ENCODE measurements around the gene ADCY6.

The ADCY6 gene

DNA sequence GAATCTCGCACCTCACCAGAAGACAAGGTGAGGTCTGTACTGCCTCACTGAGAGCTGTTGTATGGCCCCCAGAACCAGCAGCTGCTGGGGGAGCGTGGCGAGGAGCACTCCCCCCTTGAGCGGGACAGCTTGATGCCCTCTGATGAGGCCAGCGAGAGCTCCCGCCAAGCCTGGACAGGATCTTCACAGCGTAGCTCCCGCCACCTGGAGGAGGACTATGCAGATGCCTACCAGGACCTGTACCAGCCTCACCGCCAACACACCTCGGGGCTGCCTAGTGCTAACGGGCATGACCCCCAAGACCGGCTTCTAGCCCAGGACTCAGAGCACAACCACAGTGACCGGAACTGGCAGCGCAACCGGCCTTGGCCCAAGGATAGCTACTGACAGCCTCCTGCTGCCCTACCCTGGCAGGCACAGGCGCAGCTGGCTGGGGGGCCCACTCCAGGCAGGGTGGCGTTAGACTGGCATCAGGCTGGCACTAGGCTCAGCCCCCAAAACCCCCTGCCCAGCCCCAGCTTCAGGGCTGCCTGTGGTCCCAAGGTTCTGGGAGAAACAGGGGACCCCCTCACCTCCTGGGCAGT is 38.7 kb upstream of the ADCY6 start:
- no peak overlapping the region for H3K4me3 ChIP-seq (ENCODE audit: low read length)
- no peak for DNase-seq (ENCODE audit: low read depth)
- TF ChIP-seq CTCF (IDR thresholded peaks at IDR 0.05; ENCODE audit: insufficient read depth, low read depth, low read length, missing control alignments) = no peak

DNA sequence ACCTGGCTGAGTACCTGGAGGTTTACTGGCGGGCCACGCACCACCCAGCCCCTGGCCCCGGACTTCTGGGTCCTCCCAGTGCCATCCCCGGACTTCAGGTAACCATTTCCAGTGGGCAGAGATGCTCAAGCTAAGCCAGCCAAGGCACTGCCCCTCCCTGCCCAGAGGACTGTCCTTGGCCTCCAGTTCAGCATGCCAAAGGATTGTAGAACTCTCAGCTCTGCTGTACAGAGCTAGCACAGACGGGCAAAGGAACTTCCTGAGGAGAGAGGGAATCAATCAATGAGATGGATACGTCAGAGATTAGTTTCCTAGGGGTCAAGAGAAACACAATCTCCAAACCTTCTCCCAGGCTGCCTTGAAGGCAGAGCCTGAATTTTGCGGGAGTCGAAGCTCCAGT is 38.1 kb upstream of the ADCY6 start:
- no peak for DNase-seq (ENCODE audit: low read depth)
- TF ChIP-seq CTCF (IDR thresholded peaks at IDR 0.05; ENCODE audit: insufficient read depth, low read depth, low read length, missing control alignments) = no peak
- H3K4me3 ChIP-seq (ENCODE audit: low read length) = no peak overlapping the region

DNA sequence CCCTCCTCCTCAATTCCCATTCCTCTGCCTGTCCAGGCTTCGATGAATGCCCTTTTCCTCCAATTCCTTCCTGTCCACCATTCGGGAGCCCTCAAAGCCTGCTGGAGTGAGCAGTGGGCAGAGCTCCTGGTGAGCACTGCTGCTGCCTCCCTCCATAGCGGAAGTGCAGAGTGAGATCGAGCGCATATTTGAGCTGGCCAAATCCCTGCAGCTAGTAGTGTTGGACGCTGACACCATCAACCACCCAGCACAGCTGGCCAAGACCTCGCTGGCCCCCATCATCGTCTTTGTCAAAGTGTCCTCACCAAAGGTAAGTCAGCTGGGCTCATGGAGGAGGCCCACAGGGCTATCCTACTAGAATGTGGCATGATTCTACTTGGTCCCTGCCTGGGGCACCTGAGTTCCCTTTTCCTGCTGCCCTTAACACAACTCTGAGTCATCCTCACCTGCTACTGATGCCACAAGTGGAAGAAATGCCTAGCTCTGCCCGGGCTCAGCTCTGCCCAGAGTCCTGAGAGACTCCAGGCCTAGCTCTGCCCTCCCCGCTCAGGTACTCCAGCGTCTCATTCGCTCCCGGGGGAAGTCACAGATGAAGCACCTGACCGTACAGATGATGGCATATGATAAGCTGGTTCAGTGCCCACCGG is 37.4 kb upstream of the ADCY6 start:
- no peak for TF ChIP-seq CTCF (IDR thresholded peaks at IDR 0.05; ENCODE audit: insufficient read depth, low read depth, low read length, missing control alignments)
- H3K4me3 ChIP-seq (ENCODE audit: low read length) = no peak overlapping the region
- DNase-seq (ENCODE audit: low read depth) = peak; percentile 87

GRCh38 chr12:48824905-48825304 is 36.0 kb upstream of the ADCY6 start:
- H3K4me3 ChIP-seq (ENCODE audit: low read length) = no peak overlapping the region
- no peak for TF ChIP-seq CTCF (IDR thresholded peaks at IDR 0.05; ENCODE audit: insufficient read depth, low read depth, low read length, missing control alignments)
- no peak for DNase-seq (ENCODE audit: low read depth)

GRCh38 chr12:48824112-48824511 is 35.2 kb upstream of the ADCY6 start:
- DNase-seq (ENCODE audit: low read depth) = peak; percentile 91
- H3K4me3 ChIP-seq (ENCODE audit: low read length) = no peak overlapping the region
- TF ChIP-seq CTCF (IDR thresholded peaks at IDR 0.05; ENCODE audit: insufficient read depth, low read depth, low read length, missing control alignments) = no peak

- no peak overlapping the region for H3K4me3 ChIP-seq (ENCODE audit: low read length)
- TF ChIP-seq CTCF (IDR thresholded peaks at IDR 0.05; ENCODE audit: insufficient read depth, low read depth, low read length, missing control alignments) = no peak
- DNase-seq (ENCODE audit: low read depth) = no peak
Measured at GRCh38 chr12:48823281-48823680, 34.4 kb upstream of the ADCY6 start.

GRCh38 chr12:48822711-48823110 is 33.8 kb upstream of the ADCY6 start:
- TF ChIP-seq CTCF (IDR thresholded peaks at IDR 0.05; ENCODE audit: insufficient read depth, low read depth, low read length, missing control alignments) = no peak
- no peak overlapping the region for H3K4me3 ChIP-seq (ENCODE audit: low read length)
- DNase-seq (ENCODE audit: low read depth) = no peak
